Non-pigmented ciliary epithelial cell (primary cell): ENCODE measurements around the gene RAPGEF6.
A peak's percentile ranks its signal among the peaks of the same experiment; 100 is the strongest.
"Not testable (repeated sequence)": the region's sequence is repeated elsewhere in the genome, so short reads cannot be mapped to it uniquely, and the experiment has no call there.

Experiments
- DNase-seq: peaks from one replicate; pipeline ENCODE4 v3.0.0-alpha.2; 2010; ENCODE audit warnings: low read depth

RAPGEF6 gene, protein sequence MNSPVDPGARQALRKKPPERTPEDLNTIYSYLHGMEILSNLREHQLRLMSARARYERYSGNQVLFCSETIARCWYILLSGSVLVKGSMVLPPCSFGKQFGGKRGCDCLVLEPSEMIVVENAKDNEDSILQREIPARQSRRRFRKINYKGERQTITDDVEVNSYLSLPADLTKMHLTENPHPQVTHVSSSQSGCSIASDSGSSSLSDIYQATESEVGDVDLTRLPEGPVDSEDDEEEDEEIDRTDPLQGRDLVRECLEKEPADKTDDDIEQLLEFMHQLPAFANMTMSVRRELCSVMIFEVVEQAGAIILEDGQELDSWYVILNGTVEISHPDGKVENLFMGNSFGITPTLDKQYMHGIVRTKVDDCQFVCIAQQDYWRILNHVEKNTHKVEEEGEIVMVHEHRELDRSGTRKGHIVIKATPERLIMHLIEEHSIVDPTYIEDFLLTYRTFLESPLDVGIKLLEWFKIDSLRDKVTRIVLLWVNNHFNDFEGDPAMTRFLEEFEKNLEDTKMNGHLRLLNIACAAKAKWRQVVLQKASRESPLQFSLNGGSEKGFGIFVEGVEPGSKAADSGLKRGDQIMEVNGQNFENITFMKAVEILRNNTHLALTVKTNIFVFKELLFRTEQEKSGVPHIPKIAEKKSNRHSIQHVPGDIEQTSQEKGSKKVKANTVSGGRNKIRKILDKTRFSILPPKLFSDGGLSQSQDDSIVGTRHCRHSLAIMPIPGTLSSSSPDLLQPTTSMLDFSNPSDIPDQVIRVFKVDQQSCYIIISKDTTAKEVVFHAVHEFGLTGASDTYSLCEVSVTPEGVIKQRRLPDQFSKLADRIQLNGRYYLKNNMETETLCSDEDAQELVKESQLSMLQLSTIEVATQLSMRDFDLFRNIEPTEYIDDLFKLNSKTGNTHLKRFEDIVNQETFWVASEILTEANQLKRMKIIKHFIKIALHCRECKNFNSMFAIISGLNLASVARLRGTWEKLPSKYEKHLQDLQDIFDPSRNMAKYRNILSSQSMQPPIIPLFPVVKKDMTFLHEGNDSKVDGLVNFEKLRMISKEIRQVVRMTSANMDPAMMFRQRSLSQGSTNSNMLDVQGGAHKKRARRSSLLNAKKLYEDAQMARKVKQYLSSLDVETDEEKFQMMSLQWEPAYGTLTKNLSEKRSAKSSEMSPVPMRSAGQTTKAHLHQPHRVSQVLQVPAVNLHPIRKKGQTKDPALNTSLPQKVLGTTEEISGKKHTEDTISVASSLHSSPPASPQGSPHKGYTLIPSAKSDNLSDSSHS (N-terminal part only)

GRCh38 chr5:131634996-131635683 is at the start of gene RAPGEF6:
Gene RAPGEF6 (minus strand): TSS chr5:131635229. CDS start chr5:131635030, 199 bp downstream.
- DNase-seq: peak; percentile 100

DNA sequence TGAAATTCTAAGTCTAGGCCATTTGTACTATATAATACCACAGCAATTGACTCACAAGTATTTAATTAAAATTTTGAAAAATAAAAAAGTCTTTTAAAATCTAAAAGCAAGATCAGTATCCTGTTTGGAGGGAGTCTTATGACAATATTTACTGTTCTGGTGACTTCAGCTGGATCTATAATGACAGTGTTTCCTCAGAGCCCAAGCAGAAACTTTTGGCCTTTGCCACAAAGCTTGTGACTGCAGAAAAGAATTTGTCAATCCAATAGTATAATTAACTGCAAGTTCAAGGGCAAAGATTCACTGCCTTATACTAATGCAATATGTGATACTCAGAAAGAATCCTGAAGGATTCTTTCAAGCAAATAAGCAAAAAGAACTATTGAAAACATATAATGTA is 49.6 kb upstream of the RAPGEF6 start:
- no peak for DNase-seq

GRCh38 chr5:131684051-131684450 is 49.0 kb upstream of the RAPGEF6 start:
- no peak for DNase-seq

DNA sequence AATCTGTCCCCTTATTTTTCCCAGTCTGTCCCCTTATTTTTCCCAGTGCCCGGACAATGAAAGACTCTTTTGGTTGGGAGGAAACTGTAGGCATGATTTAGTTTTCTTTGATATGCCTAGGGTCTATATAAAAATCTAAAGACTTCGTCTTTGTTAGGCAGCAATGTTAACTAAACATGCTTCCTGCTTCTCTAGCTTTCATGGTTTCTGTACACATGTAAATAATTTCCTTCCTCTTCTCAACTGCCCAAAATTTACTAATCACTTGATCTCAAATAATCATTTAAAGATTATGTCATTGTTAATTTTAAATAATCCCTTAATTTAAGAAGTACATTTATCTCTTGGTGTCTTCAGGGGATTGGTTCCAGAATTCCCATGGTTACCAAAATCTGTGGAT is 47.8 kb upstream of the RAPGEF6 start:
- no peak for DNase-seq

GRCh38 chr5:131682175-131682574 is 47.1 kb upstream of the RAPGEF6 start:
- no peak for DNase-seq

GRCh38 chr5:131679911-131680310 is 44.9 kb upstream of the RAPGEF6 start:
- DNase-seq: peak; percentile 27

GRCh38 chr5:131678273-131678672 is 43.2 kb upstream of the RAPGEF6 start:
- DNase-seq: not testable (repeated sequence)

DNA sequence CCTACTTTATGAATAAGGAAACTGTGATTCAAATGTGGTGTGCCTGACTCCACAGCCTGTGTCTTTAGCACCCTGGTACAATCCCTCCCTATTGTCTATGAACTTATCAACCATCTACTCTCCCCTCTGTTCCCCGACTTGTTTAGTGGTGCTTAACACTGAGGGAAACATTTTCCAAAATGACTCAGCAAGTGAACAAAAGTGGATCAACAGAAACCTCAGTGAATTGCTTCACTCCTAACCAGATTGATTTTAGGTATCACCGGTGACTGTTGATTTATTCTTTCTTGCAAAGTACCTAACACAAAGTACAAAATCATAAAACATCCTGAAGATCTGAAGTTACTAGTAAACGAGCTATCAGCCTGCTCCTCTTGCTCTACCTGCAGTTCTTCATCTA is 42.1 kb upstream of the RAPGEF6 start:
- no peak for DNase-seq

- no peak for DNase-seq
Observed at GRCh38 chr5:131672776-131673175, 37.7 kb upstream of the RAPGEF6 start.

GRCh38 chr5:131671994-131672655 is 37.1 kb upstream of the RAPGEF6 start:
- peak; percentile 28 for DNase-seq

DNA sequence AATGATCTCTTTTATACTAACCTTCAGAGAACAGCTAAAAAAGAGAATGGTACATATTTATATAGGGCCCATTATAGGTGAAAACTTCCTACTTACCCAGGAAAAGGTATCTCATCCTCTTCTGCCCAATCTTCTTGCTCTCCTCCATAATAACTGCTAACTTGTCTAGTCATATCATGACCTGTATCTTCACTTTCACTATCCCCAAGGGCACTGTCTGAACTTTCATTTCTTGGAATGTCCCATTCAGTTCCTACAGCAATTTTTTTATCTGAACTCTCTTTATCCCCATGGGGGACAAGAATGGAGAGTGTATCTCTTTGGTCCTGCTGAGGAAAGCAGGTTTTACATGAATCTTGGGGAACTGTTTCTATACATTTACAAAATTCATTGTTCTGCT is 36.4 kb upstream of the RAPGEF6 start:
- DNase-seq: no peak

GRCh38 chr5:131664929-131665328 is 29.9 kb upstream of the RAPGEF6 start:
- DNase-seq: no peak

GRCh38 chr5:131661933-131662332 is 26.9 kb upstream of the RAPGEF6 start:
- DNase-seq: no peak

GRCh38 chr5:131659841-131660240 is 24.8 kb upstream of the RAPGEF6 start:
- DNase-seq: no peak

- DNase-seq: no peak
Observed at GRCh38 chr5:131659290-131659689, 24.3 kb upstream of the RAPGEF6 start.

DNA sequence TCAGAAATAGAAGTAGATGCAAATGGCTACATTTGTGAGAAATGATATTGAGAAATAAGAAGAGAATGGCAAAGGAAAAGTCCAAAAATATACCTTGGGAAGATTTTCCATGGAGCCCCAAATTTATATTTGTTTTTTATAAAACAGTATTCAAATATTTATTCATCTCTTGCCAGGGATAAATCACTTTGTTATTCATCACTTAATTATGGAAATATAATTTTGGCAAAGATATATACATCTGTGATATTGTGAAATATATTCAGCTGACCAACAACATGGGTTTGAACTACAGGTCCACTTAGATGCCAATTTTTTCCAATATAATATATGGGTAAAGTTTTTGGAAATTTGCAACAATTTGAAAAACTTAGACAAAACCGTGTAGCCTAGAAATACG is 19.7 kb upstream of the RAPGEF6 start:
- DNase-seq: no peak

DNA sequence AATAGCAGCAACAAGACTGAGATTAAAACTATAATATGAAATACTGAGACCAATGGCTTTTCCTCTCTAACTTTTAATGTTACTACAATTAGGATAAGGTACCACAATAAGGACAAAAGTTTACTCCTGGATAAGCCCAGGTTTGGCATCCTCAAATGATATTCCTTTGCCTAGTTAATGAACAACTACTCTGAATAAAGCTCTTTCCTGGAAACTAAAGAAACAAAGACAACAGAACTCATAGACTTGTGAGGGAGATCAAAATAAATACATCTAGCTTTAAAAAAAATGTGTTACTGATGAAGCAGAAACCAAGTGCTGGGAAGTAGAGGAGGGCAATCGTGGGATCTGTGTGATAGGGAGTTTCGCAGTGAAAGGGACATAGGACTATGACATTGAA is 19.3 kb upstream of the RAPGEF6 start:
- DNase-seq: no peak

DNA sequence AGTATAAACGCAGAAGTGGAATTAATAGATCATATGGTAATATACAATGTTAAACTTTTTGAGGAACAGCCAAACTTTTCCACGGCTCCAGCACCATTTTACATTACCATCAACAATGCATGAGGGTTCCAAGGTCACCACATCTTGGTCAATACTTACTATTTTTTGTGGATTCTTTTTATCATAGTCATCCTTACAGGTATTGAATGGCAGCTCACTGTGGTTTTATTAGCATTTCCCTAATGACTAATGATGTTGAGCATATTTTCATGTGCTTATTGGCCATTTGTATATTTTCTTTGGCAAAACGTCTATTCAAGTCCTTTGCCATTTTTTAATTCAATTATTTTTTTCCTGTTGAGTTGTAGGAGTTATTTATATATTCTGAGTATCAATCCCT is 14.1 kb upstream of the RAPGEF6 start:
- DNase-seq: no peak

DNA sequence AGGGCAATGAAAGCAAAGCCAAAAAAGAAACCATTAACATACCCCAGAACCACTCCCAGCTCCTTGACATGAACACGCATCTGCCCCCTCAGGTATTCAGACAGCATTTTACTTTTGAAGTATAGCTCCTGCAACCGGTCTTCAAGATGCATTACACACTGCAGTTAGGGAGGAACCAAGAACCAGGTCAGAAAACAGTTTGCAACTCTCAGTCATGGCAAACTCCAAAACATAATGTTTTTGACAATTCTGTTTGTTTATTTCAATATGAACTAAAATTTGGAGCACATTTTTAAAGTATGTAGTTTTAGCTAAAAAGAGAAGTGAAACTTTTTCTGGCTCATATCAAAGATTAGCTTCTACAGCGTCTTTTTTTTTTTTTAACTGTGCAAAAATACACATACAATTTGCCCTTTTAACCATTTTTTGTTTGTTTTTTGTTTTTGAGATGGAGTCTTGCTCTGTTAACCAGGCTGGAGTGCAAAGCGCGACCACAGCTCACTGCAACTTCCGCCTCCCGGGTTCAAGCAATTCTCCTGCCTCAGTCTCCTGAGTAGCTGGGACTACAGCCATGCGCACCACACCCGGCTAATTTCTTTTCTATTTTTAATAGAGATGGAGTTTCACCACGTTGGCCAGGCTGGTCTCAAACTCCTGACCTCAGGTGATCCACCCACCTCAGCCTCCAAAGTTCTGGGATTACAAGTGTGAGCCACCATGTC is 12.2 kb upstream of the RAPGEF6 start:
- DNase-seq: no peak

- DNase-seq: no peak
Observed at GRCh38 chr5:131644822-131645221, 9.8 kb upstream of the RAPGEF6 start.
